H1 (cell line): ENCODE results near the gene ABI2. TPM values are rescaled to one million over a fixed set of nuclear protein-coding genes. Genes with fewer than 3 reads are reported as not detected.

Experiments
- CTCF ChIA-PET: fragments of 300-600 bp; sonication (Branson Sonifier 250); formaldehyde crosslinking; loops from one replicate; lab custom pipeline; 2021; ENCODE audit not compliant: partially characterized antibody; lab: Charles Lee
- POLR2A ChIA-PET: fragments of 300-600 bp; sonication (Branson Sonifier 250); formaldehyde crosslinking; loops from one replicate; lab custom pipeline; 2021; ENCODE audit warnings: inconsistent platforms; ENCODE audit not compliant: partially characterized antibody; lab: Charles Lee
- DNase-seq, 2 experiments: peaks; one replicate each; pipeline versions ENCODE4 v3.0.0 to v3.0.0-alpha.2; 2010 to 2022; ENCODE audit warnings: low spot score in 2 of 2, low read depth in 1 of 2, mixed read lengths in 1 of 2
- FAIRE-seq: peaks from 2 replicates; lab custom pipeline; 2011; peaks lifted over from hg19 to GRCh38; lab: Jason Lieb, UNC
- H2AFZ ChIP-seq: 2 replicates; pipeline ENCODE4 v1.8.1; 2012; ENCODE audit warnings: low read length, inconsistent platforms
- H2AK5ac ChIP-seq: 2 replicates; pipeline ENCODE4 v1.6.1; 2013; ENCODE audit warnings: low read depth, low read length
- H2BK120ac ChIP-seq: replicated peaks from 2 replicates; pipeline ENCODE3; 2013; ENCODE audit warnings: low read depth, low read length, inconsistent platforms
- H2BK12ac ChIP-seq: 2 replicates; pipeline ENCODE4 v1.6.1; 2013; ENCODE audit warnings: low read depth, low read length
- H2BK15ac ChIP-seq: 2 replicates; pipeline ENCODE4 v1.6.1; 2013; ENCODE audit warnings: low read length
- H2BK20ac ChIP-seq: 2 replicates; pipeline ENCODE4 v1.6.1; 2013; ENCODE audit warnings: low read length
- H2BK5ac ChIP-seq: 2 replicates; pipeline ENCODE4 v1.6.1; 2013; ENCODE audit warnings: low read depth, low read length
- H3K14ac ChIP-seq: 2 replicates; pipeline ENCODE4 v1.6.1; 2013; ENCODE audit warnings: inconsistent platforms; ENCODE audit not compliant: insufficient read length
- H3K18ac ChIP-seq: 2 replicates; pipeline ENCODE4 v1.6.1; 2013; ENCODE audit warnings: low read length; ENCODE audit errors: extremely low read depth
- H3K23ac ChIP-seq: 2 replicates; pipeline ENCODE4 v1.6.1; 2013; ENCODE audit warnings: inconsistent platforms; ENCODE audit not compliant: insufficient read length
- H3K23me2 ChIP-seq: 2 replicates; pipeline ENCODE4 v1.6.1; 2013; ENCODE audit warnings: low read depth, low read length
- H3K27ac ChIP-seq: 2 replicates; pipeline ENCODE4 v1.6.1; 2011; ENCODE audit warnings: low read depth, low read length, inconsistent platforms
- H3K27me3 ChIP-seq, 4 experiments: replicated peaks in 1 of 4; 1 replicate in 1 of 4; 2 replicates in 3 of 4; pipeline versions ENCODE4 v1.6.1 to v1.8.1; 2011 to 2013; ENCODE audit warnings: low read length in 3 of 4, mild to moderate bottlenecking in 3 of 4, inconsistent platforms in 2 of 4, mixed read lengths in 2 of 4, moderate library complexity in 1 of 4; ENCODE audit not compliant: control insufficient read depth in 3 of 4, insufficient read depth in 3 of 4; ENCODE audit errors: extremely low read depth in 1 of 4
- H3K36me3 ChIP-seq, 4 experiments: 2 replicates each; pipeline versions ENCODE4 v1.6.1 to v1.8.1; 2011 to 2013; ENCODE audit warnings: mild to moderate bottlenecking in 4 of 4, low read length in 3 of 4, moderate library complexity in 2 of 4, control low read depth in 1 of 4, inconsistent platforms in 1 of 4; ENCODE audit not compliant: insufficient read depth in 4 of 4, control insufficient read depth in 2 of 4
- H3K4ac ChIP-seq: replicated peaks from 2 replicates; pipeline ENCODE3; 2013; ENCODE audit warnings: low read length, low read depth, mixed read lengths, inconsistent platforms; ENCODE audit not compliant: insufficient read length
- H3K4me1 ChIP-seq, 4 experiments: replicated peaks in 1 of 4; 1 replicate in 1 of 4; 2 replicates in 3 of 4; pipeline versions ENCODE4 v1.6.1 to v1.8.1; 2011 to 2013; ENCODE audit warnings: low read length in 3 of 4, inconsistent platforms in 2 of 4, mixed read lengths in 1 of 4; ENCODE audit not compliant: insufficient read depth in 4 of 4, control insufficient read depth in 3 of 4
- H3K4me2 ChIP-seq, 2 experiments: 2 replicates each; pipeline versions ENCODE4 v1.6.1 to v1.8.1; 2011 to 2013; ENCODE audit warnings: low read depth in 2 of 2, low read length in 2 of 2, control low read depth in 1 of 2, inconsistent platforms in 1 of 2, mild to moderate bottlenecking in 1 of 2; ENCODE audit not compliant: insufficient read depth in 1 of 2
- H3K4me3 ChIP-seq, 4 experiments: fragments of 200-600, 300-600 bp in 1 of 4; sonication (generic), shearing (Covaris generic), sonication (Bioruptor Twin) in 1 of 4; 2 replicates each; pipeline versions ENCODE4 v1.5.1 to v1.8.1; 2011 to 2016; ENCODE audit warnings: low read length in 4 of 4, low read depth in 3 of 4, control low read depth in 2 of 4, inconsistent platforms in 2 of 4, mild to moderate bottlenecking in 2 of 4, mixed read lengths in 1 of 4, moderate library complexity in 1 of 4; ENCODE audit not compliant: insufficient read depth in 2 of 4; ENCODE audit errors: extremely low read depth in 1 of 4
- H3K56ac ChIP-seq: replicated peaks from 2 replicates; pipeline ENCODE3; 2013; ENCODE audit warnings: low read depth, mild to moderate bottlenecking, mixed read lengths, low read length, inconsistent platforms; ENCODE audit not compliant: insufficient read length
- H3K79me1 ChIP-seq: 2 replicates; pipeline ENCODE4 v1.6.1; 2013; ENCODE audit warnings: low read depth, low read length, control low read depth
- H3K79me2 ChIP-seq, 2 experiments: 2 replicates each; pipeline versions ENCODE4 v1.6.1 to v1.8.1; 2012 to 2013; ENCODE audit warnings: low read length in 2 of 2, mild to moderate bottlenecking in 2 of 2, inconsistent platforms in 1 of 2; ENCODE audit not compliant: insufficient read depth in 2 of 2, control insufficient read depth in 1 of 2
- H3K9ac ChIP-seq, 4 experiments: replicated peaks in 1 of 4; 1 replicate in 1 of 4; 2 replicates in 3 of 4; pipeline versions ENCODE4 v1.6.1 to v1.8.1; 2011 to 2013; ENCODE audit warnings: low read depth in 3 of 4, low read length in 3 of 4, control low read depth in 2 of 4, mild to moderate bottlenecking in 2 of 4, moderate library complexity in 2 of 4, inconsistent platforms in 1 of 4; ENCODE audit errors: extremely low read depth in 1 of 4
- H3K9me3 ChIP-seq, 2 experiments: 2 replicates each; pipeline versions ENCODE4 v1.6.1 to v1.8.1; 2012 to 2013; ENCODE audit warnings: mild to moderate bottlenecking in 2 of 2, moderate library complexity in 2 of 2, control low read depth in 1 of 2, inconsistent platforms in 1 of 2, low read depth in 1 of 2, low read length in 1 of 2, mixed read lengths in 1 of 2; ENCODE audit not compliant: insufficient read depth in 2 of 2
- H4K20me1 ChIP-seq, 2 experiments: replicated peaks in 1 of 2; 2 replicates each; pipeline versions ENCODE3 to v1.8.1; 2011 to 2013; ENCODE audit warnings: inconsistent platforms in 2 of 2, low read length in 2 of 2, mild to moderate bottlenecking in 1 of 2; ENCODE audit not compliant: insufficient read depth in 2 of 2, control insufficient read depth in 1 of 2
- H4K5ac ChIP-seq: 2 replicates; pipeline ENCODE4 v1.6.1; 2013; ENCODE audit warnings: low read length, low read depth, mixed read lengths, inconsistent platforms; ENCODE audit not compliant: insufficient read length
- H4K8ac ChIP-seq: 2 replicates; pipeline ENCODE4 v1.8.0; 2013; ENCODE audit warnings: mild to moderate bottlenecking, moderate library complexity, low read length, inconsistent platforms; ENCODE audit not compliant: insufficient read depth; ENCODE audit errors: extremely low read depth
- H4K91ac ChIP-seq: replicated peaks from 2 replicates; pipeline ENCODE3; 2013; ENCODE audit warnings: low read length, mixed read lengths, inconsistent platforms; ENCODE audit not compliant: insufficient read length
- BACH1 ChIP-seq: IDR thresholded peaks from 2 replicates; pipeline ENCODE4 v1.6.1; 2012; ENCODE audit warnings: low read length, improper control_type of control experiment
- BRCA1 ChIP-seq: IDR thresholded peaks from 2 replicates; pipeline ENCODE4 v1.6.1; 2012; ENCODE audit warnings: low read depth, low read length, improper control_type of control experiment
- CBX5 ChIP-seq: fragments of 300-800, 300-1000 bp; sonication (generic); IDR thresholded peaks from 2 replicates; pipeline ENCODE4 v1.7.1; 2016; ENCODE audit warnings: antibody characterized with exemption, low read length, low read depth
- CBX8 ChIP-seq: fragments of 300-800, 300-1000 bp; sonication (generic); IDR thresholded peaks from 2 replicates; pipeline ENCODE4 v1.7.1; 2016; ENCODE audit warnings: low read depth, low read length, borderline replicate concordance
- CHD1 ChIP-seq: IDR thresholded peaks from 2 replicates; pipeline ENCODE4 v1.6.1; 2012; ENCODE audit warnings: low read depth, low read length, improper control_type of control experiment
- CHD2 ChIP-seq: IDR thresholded peaks from 2 replicates; pipeline ENCODE4 v1.6.1; 2012; ENCODE audit warnings: low read length, improper control_type of control experiment
- E2F6 ChIP-seq: IDR thresholded peaks from 2 replicates; pipeline ENCODE4 v1.6.1; 2012; ENCODE audit warnings: inconsistent platforms
- JUN ChIP-seq: IDR thresholded peaks from 2 replicates; pipeline ENCODE4 v1.6.1; 2011; ENCODE audit warnings: low read depth, mild to moderate bottlenecking, improper control_type of control experiment, low read length
- MAX ChIP-seq: IDR thresholded peaks from 2 replicates; pipeline ENCODE4 v1.6.1; 2012; ENCODE audit warnings: inconsistent platforms
- POU5F1 ChIP-seq: IDR thresholded peaks from 2 replicates; pipeline ENCODE4 v1.6.1; 2011; ENCODE audit warnings: low read depth, mild to moderate bottlenecking, low read length, moderate library complexity
- RXRA ChIP-seq: IDR thresholded peaks from 2 replicates; pipeline ENCODE4 v1.6.1; 2011; ENCODE audit warnings: low read depth, mild to moderate bottlenecking, low read length, moderate library complexity; ENCODE audit not compliant: insufficient read depth
- SIRT6 ChIP-seq: IDR thresholded peaks from one replicate; pipeline ENCODE4 v1.7.1; 2012; ENCODE audit warnings: low read length, inconsistent platforms
- SRF ChIP-seq: IDR thresholded peaks from 2 replicates; pipeline ENCODE4 v1.6.1; 2011; ENCODE audit warnings: mild to moderate bottlenecking, low read depth, low read length, moderate library complexity
- TAF1 ChIP-seq: IDR thresholded peaks from 2 replicates; pipeline ENCODE4 v1.6.1; 2011; ENCODE audit warnings: mild to moderate bottlenecking, low read depth, low read length
- TBP ChIP-seq: IDR thresholded peaks from 2 replicates; pipeline ENCODE4 v1.6.1; 2011; ENCODE audit warnings: low read depth, low read length, improper control_type of control experiment
- WGBS, 2 experiments: shearing (Covaris generic) in 1 of 2; methylation state at CpG; one replicate each; pipeline versions ENCODE4 v1.1.6 to v1.1.7; 2013 to 2015; ENCODE audit warnings: low lambda C conversion rate in 2 of 2, mixed read lengths in 2 of 2, inconsistent platforms in 1 of 2, low coverage in 1 of 2, missing lambda C conversion rate in 1 of 2; ENCODE audit not compliant: insufficient replicate concordance in 2 of 2, insufficient coverage in 1 of 2, insufficient read length in 1 of 2; ENCODE audit errors: extremely low coverage in 1 of 2, missing lambda C conversion rate in 1 of 2; 5-methylcytosine and 5-hydroxymethylcytosine counted together
- polyA plus RNA-seq, 7 experiments: library from polyadenylated mRNA; depleted of rRNA in 3 of 7; stranded (reverse) in 5 of 7; unstranded in 2 of 7; fragments of >200 nt in 5 of 7; fragments of 200-250 nt in 2 of 7; gene quantifications; 1 replicate in 5 of 7; 2 replicates in 1 of 7; 4 replicates in 1 of 7; pipeline versions ENCODE4 v1.2.1 to v1.2.3, GENCODE V29; 2011 to 2013; ENCODE audit warnings: missing spikeins in 2 of 7, mixed read lengths in 2 of 7
- total RNA-seq: library from RNA; stranded (reverse); fragmentation: NEBNext Ultra II Directional; extraction: Animal tissue kit (Norgen Biotek cat#: 25700); gene quantifications from 2 replicates; pipeline ENCODE4 v1.2.1, GENCODE V29; 2021

ABI2 gene
- total and polyA plus RNA-seq, 2 of the 8 experiments (the other 6 are each of a cell fraction or from before 2014, with no cell fraction given) = 62.3 to 118 TPM

GRCh38 chr2:203471323-203471722 lies 143.1 kb downstream of the ABI2 start:
- POLR2A ChIA-PET = no interaction called here
- FAIRE-seq = no peak
- H3K4ac ChIP-seq = no peak overlapping the region
- TF ChIP-seq CBX5 (no peak), CHD1 (no peak), POU5F1 (no peak), E2F6 (no peak), CHD2 (no peak), BACH1 (no peak), JUN (no peak), RXRA (no peak), TBP (no peak), CBX8 (no peak), TAF1 (no peak), SIRT6 (no peak), SRF (no peak), MAX (no peak), BRCA1 (no peak)

More at GRCh38 chr2:203471323-203471722, 143.1 kb downstream of the ABI2 start:
- no peaks in the 10 kb centered on the region; the same call in 1 of the 2 replicates for H3K79me1 ChIP-seq
- H3K36me3 ChIP-seq = peaks cover 0 to 4% (median 0%) of the 10 kb centered on the region in 4 experiments; a peak in 1 of 8 replicates
- H3K14ac ChIP-seq = no peak overlapping the region
- no peak overlapping the region for H4K8ac ChIP-seq
- H3K4me1 ChIP-seq = peaks cover 0 to 2% (median 0%) of the 10 kb centered on the region in 4 experiments; a peak in 1 of 7 replicates
- no peaks in the 10 kb centered on the region for H3K27me3 ChIP-seq
- H3K4me2 ChIP-seq = no peak overlapping the region
- H2AFZ ChIP-seq = no peak overlapping the region
- no peak overlapping the region for H3K4me3 ChIP-seq
- H4K91ac ChIP-seq = no peak overlapping the region
- no peak overlapping the region for H3K23ac ChIP-seq
- no peak overlapping the region for H2BK120ac ChIP-seq
- H3K27ac ChIP-seq = no peak overlapping the region
- no peaks in the 10 kb centered on the region for H3K9me3 ChIP-seq
- no peaks in the 10 kb centered on the region; a peak in 1 of 4 replicates for H3K79me2 ChIP-seq
- H3K18ac ChIP-seq = no peak overlapping the region
- H2BK15ac ChIP-seq = no peak overlapping the region
- H2BK20ac ChIP-seq = no peak overlapping the region
- H2AK5ac ChIP-seq = no peak overlapping the region
- no peak overlapping the region for H2BK12ac ChIP-seq
- no peak overlapping the region for H4K5ac ChIP-seq
- 88% methylated on average over 5 of the region's 5 CpGs; no CpG with 5 or more reads in 1 of the 2 experiments for WGBS, 2 experiments
- H3K23me2 ChIP-seq = no peaks in the 10 kb centered on the region; the same call in 1 of the 2 replicates
- H3K56ac ChIP-seq = no peak overlapping the region
- no peaks in the 10 kb centered on the region for H4K20me1 ChIP-seq
- CTCF ChIA-PET = interaction anchor here (0.6 to 0.7 kb wide), 2 partner anchors 449 to 761 kb away, joined by 3 read pairs; no protein-coding TSS in a partner anchor
- no peak overlapping the region for H3K9ac ChIP-seq
- H2BK5ac ChIP-seq = no peak overlapping the region
- no peak for DNase-seq
